GM18508 (cell line): ENCODE measurements around the gene POU6F2.

Experiments used
- ATAC-seq: cut with Tn5 transposase; IDR thresholded peaks from one replicate; pipeline ENCODE4 v1.9.1; 2021; ENCODE audit warnings: moderate number of reproducible peaks; ENCODE audit not compliant: insufficient read depth, unreplicated experiment

The POU6F2 gene

DNA sequence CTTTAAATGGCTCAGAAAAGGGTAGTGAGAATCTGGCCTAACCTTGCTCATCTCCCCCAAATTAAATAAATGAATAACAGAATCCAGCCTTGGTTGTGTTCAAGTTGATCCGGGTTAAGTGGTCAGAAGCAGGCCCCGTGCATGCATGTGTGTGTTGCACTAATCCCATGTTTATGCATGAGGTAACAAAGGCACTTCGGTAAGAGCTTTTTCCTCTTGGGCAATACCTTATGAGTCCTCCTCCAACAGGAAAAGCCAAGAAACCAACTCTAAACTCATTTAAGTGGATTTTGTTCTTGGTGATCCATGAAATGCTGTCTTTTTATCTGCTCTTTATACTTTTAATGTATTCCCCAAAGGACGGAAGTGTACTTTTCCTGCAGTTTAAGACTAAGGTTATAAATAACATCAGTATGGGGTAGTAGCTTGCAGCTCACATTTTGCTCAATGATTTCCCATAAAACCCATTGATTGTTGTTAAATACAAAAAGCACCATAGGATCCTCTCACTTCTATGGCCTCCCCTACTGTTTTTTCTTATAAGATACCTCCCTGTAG is 483.6 kb downstream of the POU6F2 start:
- ATAC-seq, result no peak

GRCh38 chr7:39463252-39463651 is 485.5 kb downstream of the POU6F2 start:
- no peak for ATAC-seq

GRCh38 chr7:39464350-39465054 is 486.8 kb downstream of the POU6F2 start:
- no peak for ATAC-seq

GRCh38 chr7:39465055-39465929 is 487.6 kb downstream of the POU6F2 start:
- ATAC-seq, result no peak

DNA sequence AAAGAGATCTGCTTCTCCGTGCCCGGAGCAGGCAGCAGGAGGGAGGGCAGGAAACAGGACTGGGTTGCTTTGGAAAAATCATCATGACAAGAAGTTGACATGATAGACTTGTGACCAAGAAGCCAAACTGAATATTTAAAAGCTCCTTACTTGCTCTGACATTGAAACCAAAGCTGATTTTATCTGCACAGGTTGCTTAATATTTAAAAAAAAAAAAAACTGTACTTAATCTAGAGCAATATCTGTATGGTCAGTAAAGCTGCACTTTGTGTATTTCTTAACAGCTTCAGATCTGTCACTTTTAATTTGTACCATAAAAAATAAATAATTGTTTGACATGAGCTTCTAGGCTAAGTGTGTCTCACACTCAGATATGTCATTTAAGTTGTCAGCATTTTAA is 490.6 kb downstream of the POU6F2 start:
- ATAC-seq, result no peak

GRCh38 chr7:39468808-39469374 is 491.2 kb downstream of the POU6F2 start:
- no peak for ATAC-seq

DNA sequence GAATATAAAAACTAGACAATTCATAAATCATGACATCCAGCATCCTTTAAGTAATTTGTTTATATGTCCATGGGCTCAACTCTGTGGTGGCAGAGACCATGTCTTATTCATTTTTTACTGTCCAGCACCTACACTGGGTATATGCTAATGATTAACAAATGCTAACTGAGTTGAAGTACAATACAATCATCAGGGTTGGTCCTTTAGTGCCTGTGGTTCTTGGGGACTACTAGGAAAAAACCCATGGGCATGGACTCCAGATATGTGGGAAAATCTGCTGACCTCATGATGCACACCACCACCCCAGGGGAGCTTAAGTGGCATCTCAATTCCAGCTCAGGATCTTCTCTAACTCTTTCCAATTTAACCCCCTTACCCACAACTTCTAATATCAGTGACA is 503.2 kb downstream of the POU6F2 start:
- ATAC-seq, result no peak

DNA sequence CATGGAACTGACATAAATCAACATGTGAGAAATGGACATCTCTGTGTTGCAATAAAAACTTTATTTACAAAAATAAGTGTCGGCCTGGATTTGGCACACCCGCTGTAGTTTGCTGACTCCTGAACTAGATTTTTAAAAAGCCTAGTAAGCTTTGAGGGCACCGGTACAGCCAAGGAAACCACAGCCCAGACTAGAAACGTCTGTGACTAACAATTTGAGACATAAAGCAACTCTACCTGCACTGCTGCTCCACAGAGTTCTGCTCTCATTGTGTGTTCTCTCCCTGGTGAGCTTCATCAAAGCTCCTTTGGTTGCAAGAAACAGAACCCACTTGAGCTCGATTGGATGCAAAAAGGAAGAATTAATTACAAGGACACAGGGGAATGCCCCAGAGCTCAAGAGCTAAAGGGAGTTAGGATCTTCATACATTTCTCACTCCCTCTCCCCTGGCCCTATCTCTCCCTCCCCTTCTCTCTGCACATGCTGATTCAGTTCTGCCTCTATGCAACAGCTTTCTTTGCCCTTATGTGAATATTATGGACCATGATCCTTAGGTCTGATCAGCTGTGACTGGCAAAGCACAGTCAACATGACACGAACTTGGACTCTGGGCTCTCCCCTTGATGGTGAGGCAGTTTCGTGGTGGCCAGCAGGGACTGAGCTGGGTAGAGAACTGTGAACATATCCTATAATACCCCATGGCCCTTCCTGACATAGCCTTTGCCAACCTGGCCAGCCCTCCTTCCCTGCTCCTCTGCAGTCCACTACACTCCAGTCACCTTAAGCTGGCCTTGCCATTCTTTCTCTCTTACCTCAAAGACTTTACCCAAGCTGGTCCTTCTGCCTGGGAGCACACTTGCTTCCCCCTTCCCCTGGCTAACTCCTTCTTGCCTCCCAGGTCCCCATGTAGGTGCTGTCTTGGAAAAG is 511.0 kb downstream of the POU6F2 start:
- ATAC-seq, result no peak

- no peak for ATAC-seq
Observed at GRCh38 chr7:39490296-39490695, 512.6 kb downstream of the POU6F2 start.

- ATAC-seq, result no peak
Observed at GRCh38 chr7:39493934-39494333, 516.2 kb downstream of the POU6F2 start.

GRCh38 chr7:39501358-39501757 is 523.6 kb downstream of the POU6F2 start:
- no peak for ATAC-seq

GRCh38 chr7:39504963-39505362 is 527.3 kb downstream of the POU6F2 start:
- ATAC-seq, result no peak

DNA sequence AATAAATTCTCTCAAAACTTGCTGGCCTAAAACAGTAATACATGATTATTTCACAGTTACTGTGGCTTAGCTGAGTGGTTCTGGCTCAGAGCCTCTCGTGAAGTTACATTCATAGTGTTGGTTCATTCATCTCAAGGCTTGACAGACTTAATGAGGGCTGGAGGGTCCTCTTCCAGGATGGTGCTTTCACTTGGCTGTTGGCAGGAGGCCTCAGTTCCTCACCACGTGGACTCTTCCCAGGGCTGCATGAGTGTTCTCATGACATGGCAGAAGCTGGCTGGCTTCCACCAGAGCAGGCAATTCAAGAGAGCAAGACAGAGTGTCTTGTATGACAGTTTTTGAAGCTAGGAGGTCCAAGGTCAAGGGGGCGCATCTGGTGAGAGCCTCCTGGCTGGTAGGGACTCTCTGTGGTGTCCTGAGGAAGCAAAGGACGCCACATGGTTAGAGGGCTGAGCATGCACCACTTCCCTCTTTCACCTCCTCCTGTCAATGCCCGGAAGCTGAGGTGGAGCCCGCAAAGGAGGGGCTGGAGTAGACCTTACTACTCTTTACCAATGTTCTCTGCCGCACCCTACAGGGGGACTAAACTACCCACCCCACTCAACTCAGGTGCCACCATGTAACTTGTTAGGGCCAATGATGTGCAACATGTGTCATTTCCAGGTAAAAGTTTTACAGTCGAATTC is 530.3 kb downstream of the POU6F2 start:
- no peak for ATAC-seq

DNA sequence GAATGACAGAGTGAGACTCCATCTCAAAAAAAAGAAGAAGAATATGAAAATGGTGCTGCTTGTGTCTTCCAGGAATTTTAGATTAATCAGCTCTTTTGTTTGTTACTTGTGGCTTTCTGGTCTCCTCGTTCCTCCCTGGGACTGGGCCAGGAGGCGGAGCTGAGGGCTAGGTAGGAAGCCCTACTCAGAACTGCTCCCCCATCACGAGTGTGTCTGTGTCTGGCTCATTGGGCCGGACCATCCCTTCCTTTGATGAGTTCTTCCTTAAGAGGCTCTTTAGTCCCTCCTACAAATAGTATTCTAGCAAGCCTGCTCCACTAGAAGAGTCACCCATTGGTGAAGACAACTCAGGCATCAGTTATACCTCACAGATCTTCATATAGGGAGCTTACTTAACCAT is 531.7 kb downstream of the POU6F2 start:
- no peak for ATAC-seq

- ATAC-seq, result no peak
Observed at GRCh38 chr7:39509912-39510311, 532.2 kb downstream of the POU6F2 start.

GRCh38 chr7:39510864-39511354 is 533.2 kb downstream of the POU6F2 start:
- no peak for ATAC-seq

GRCh38 chr7:39515534-39516228 is 538.0 kb downstream of the POU6F2 start:
- ATAC-seq, result no peak

DNA sequence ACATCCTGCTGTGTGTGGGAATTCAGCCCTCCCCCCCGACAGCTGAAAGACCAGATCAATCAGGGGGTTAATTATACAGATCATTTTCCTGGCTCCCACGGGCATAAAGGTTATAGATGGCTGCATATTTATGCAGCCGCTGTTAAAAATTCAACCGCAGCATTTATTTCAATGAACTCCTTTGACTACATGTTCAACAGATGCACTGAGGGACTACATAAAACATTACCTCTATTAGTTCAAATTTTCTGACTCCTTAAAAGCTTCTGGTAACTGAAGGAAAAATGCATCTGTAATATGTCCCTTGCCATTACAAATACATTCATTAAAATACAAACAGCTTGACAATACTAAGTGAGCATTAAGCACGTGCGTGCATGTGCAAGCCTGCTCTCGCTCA is 538.8 kb downstream of the POU6F2 start:
- no peak for ATAC-seq

DNA sequence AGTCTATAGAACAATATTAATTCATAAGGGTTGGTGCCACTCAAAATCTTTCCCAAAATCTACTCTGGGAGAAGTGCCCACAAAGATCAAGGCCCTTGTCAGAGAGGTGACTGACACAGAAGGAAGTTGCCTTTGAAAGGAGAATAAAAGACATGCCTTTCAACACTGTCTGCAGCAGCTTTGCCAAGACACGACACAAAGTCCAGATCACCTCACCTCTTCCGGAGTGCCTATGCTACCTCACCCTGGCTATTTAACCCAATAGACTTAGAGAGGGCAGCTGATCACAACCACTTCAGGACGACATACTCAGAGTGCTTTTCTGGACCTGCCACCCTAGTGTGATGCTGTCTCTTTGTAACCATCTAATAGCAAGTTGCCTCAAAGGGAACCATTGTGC is 539.5 kb downstream of the POU6F2 start:
- no peak for ATAC-seq
